NK-92 (cell line): ENCODE measurements around the gene TNK1.
A peak's percentile ranks its signal among the peaks of the same experiment; 100 is the strongest.

Experiments used
- DNase-seq: peaks from one replicate; lab custom pipeline; 2025; ENCODE audit not compliant: unreplicated experiment; lab: John Stamatoyannopoulos, UW

The TNK1 gene

GRCh38 chr17:7389924-7390910 lies 9.3 kb downstream of the TNK1 start:
- no peak for DNase-seq

GRCh38 chr17:7391307-7391706 lies 10.4 kb downstream of the TNK1 start:
- DNase-seq = no peak

- DNase-seq = no peak
These were observed 12.1 kb downstream of the TNK1 start for GRCh38 chr17:7392696-7393612.

- no peak for DNase-seq
These were observed 12.9 kb downstream of the TNK1 start for GRCh38 chr17:7393613-7394451.

- DNase-seq = no peak
These were observed 13.7 kb downstream of the TNK1 start, which contains the start of gene PLSCR3 for GRCh38 chr17:7394452-7395191. PLSCR3 (minus strand) TSS chr17:7394525; CDS start chr17:7394110, 415 bp downstream.

- DNase-seq = no peak
These were observed 15.3 kb downstream of the TNK1 start for GRCh38 chr17:7396147-7396546.

GRCh38 chr17:7398612-7399011 lies 17.7 kb downstream of the TNK1 start:
- no peak for DNase-seq

- no peak for DNase-seq
These were observed 22.3 kb downstream of the TNK1 start for GRCh38 chr17:7403043-7403726.

GRCh38 chr17:7403727-7403976 lies 22.8 kb downstream of the TNK1 start:
- no peak for DNase-seq

GRCh38 chr17:7403977-7404736 lies 23.3 kb downstream of the TNK1 start, which contains the start of gene TMEM256:
TMEM256 (minus strand) TSS chr17:7404097; CDS start chr17:7404084, 13 bp downstream.
- peak; percentile 95 for DNase-seq

GRCh38 chr17:7404737-7405349 lies 24.0 kb downstream of the TNK1 start:
- DNase-seq = no peak

- DNase-seq = no peak
These were observed 24.7 kb downstream of the TNK1 start for GRCh38 chr17:7405350-7406234.

GRCh38 chr17:7406235-7406825 lies 25.4 kb downstream of the TNK1 start:
- DNase-seq = no peak

- no peak for DNase-seq
These were observed 26.2 kb downstream of the TNK1 start for GRCh38 chr17:7407082-7407481.

- no peak for DNase-seq
These were observed 26.8 kb downstream of the TNK1 start, which contains the start of gene NLGN2 for GRCh38 chr17:7407485-7408251. NLGN2 (plus strand) TSS chr17:7407845; CDS start chr17:7408256, 411 bp downstream.

GRCh38 chr17:7408252-7408727 lies 27.4 kb downstream of the TNK1 start:
- no peak for DNase-seq
